Breast epithelium (tissue), 3 donors: ENCODE data around the gene GABRB3.

Source experiments
- CTCF ChIP-seq, 3 donors: fragments of 450-650 bp; IDR thresholded peaks; one replicate each; pipeline ENCODE4 v1.5.1; 2016 to 2017; ENCODE audit warnings: antibody characterized with exemption in 3 of 3, mild to moderate bottlenecking in 3 of 3, moderate library complexity in 3 of 3
- POLR2A ChIP-seq: fragments of 450-650 bp; IDR thresholded peaks from one replicate; pipeline ENCODE4 v1.6.1; 2016; ENCODE audit warnings: antibody characterized with exemption, mild to moderate bottlenecking, moderate library complexity
- POLR2AphosphoS5 ChIP-seq, 3 donors: sonication (generic); formaldehyde crosslinking; IDR thresholded peaks; one replicate each; pipeline ENCODE4 v1.6.1; 2017; ENCODE audit warnings: antibody characterized with exemption in 3 of 3

DNA sequence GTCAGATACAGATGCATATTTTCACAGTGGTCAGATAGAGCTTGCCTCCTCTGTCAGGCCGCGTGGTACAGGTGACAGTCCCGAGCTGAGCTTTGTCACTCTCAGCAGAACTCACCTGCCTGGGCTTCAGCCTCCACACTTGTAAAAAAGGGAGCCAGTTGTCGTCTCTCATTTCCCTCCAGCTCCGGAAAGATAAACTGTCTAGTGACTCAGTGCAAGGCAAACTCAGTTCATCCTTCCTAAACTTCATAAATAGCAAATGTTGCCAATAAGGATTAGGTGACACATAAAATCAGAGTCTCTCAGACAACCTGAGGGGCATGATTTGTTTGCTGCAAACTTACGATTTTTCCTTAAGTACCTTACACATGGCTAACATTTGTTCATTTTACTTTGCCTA, 116.8 kb downstream of the GABRB3 start:
- no peak for TF ChIP-seq POLR2A
- no peak for TF ChIP-seq CTCF (IDR thresholded peaks at IDR 0.05)
- TF ChIP-seq POLR2AphosphoS5 (IDR thresholded peaks at IDR 0.05) = no peak
